AG04449 (cell line): ENCODE data around the gene PRPF39.

Experiments used
- CTCF ChIA-PET: fragments of 350-600 bp; formaldehyde crosslinking; extraction: SDS; loops from one replicate; lab custom pipeline; 2021; ENCODE audit warnings: antibody characterized with exemption; lab: Yijun Ruan, JAX
- POLR2A ChIA-PET: fragments of 400-600, 350-600 bp; formaldehyde crosslinking; extraction: SDS; loops from one replicate; lab custom pipeline; 2020; ENCODE audit warnings: antibody characterized with exemption, inconsistent platforms; lab: Yijun Ruan, JAX
- DNase-seq: peaks from one replicate; pipeline ENCODE4 v3.0.0-alpha.2; 2010; ENCODE audit warnings: low read depth, low spot score
- H3K4me3 ChIP-seq: 2 replicates; pipeline ENCODE4 v1.5.1; 2011; ENCODE audit warnings: low read depth, mild to moderate bottlenecking, control low read depth, low read length
- TF ChIP-seq, protein P1 (sequence below): IDR thresholded peaks from one replicate; pipeline ENCODE4 v1.5.1; 2011; ENCODE audit warnings: mild to moderate bottlenecking, moderate library complexity, low read length, control low read depth, inconsistent platforms; ENCODE audit not compliant: insufficient read depth; ENCODE audit errors: missing control alignments

Gene PRPF39

GRCh38 chr14:45083976-45084722 lies at the start of gene PRPF39:
PRPF39 (plus strand) TSS chr14:45084116; CDS start chr14:45095240, 11,124 bp downstream.
- no peak for DNase-seq
- ChIA-PET CTCF (interaction anchor here (1.0 to 1.5 kb wide), 3 partner anchors 14 to 185 kb away, joined by 3 to 4 read pairs (median 3); no protein-coding TSS in a partner anchor), POLR2A (interaction anchor here (0.6 to 1.4 kb wide), 4 partner anchors 9 to 185 kb away, joined by 3 to 5 read pairs (median 4); no protein-coding TSS in a partner anchor)
- TF ChIP-seq, protein P1, sequence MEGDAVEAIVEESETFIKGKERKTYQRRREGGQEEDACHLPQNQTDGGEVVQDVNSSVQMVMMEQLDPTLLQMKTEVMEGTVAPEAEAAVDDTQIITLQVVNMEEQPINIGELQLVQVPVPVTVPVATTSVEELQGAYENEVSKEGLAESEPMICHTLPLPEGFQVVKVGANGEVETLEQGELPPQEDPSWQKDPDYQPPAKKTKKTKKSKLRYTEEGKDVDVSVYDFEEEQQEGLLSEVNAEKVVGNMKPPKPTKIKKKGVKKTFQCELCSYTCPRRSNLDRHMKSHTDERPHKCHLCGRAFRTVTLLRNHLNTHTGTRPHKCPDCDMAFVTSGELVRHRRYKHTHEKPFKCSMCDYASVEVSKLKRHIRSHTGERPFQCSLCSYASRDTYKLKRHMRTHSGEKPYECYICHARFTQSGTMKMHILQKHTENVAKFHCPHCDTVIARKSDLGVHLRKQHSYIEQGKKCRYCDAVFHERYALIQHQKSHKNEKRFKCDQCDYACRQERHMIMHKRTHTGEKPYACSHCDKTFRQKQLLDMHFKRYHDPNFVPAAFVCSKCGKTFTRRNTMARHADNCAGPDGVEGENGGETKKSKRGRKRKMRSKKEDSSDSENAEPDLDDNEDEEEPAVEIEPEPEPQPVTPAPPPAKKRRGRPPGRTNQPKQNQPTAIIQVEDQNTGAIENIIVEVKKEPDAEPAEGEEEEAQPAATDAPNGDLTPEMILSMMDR = no peak
- H3K4me3 ChIP-seq = peak within 1 kb of the TSS; percentile 76

DNA sequence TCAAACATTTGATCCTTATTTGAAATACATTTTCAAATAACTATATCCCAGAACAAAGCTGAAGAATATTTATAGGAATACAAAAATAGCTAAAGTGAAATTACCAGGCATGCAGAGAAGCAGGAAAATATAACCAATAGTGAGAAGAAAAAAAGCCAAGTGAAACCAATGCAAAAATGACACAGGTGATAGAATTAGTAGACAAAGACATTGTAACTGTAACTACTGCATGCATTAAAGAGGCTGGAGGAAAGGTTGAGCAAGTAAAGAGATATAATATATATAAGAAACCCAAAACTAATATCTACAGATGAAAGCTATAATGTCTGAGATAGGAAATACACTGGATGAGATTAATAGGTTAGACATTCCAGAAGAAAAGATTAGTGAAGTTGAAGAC lies 49.2 kb upstream of the PRPF39 start:
- POLR2A ChIA-PET = no interaction called here
- TF ChIP-seq, protein P1 = no peak
- CTCF ChIA-PET = no interaction called here
- H3K4me3 ChIP-seq = no peak overlapping the region
- DNase-seq = no peak

DNA sequence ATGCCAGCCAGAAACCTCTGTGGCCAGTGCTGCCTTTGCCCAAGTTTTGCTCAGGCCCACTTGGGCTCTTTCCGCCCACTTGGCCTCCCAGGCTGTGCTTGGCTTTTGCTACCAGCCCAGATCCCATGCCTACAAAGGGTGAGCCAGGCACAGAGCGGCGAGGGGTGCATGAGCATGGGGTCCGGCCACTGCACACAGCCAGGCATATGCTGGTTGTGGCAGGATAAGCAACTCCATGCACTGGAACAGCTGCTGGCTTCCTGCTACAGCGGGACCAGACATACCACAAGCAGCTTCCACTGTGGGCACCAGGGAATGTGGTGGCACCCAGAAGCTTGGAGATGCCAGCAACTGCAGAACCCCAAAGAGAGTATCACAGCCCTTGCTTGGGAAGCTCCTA lies 45.7 kb upstream of the PRPF39 start:
- H3K4me3 ChIP-seq = no peak overlapping the region
- ChIA-PET POLR2A (interaction anchor here (0.6 kb wide), 1 partner anchor 97 kb away, joined by 3 read pairs; no protein-coding TSS in a partner anchor), CTCF (interaction anchor here (1.7 kb wide), 1 partner anchor 124 kb away, joined by 6 read pairs; no protein-coding TSS in a partner anchor)
- TF ChIP-seq, protein P1 = no peak
- no peak for DNase-seq

- POLR2A ChIA-PET = no interaction called here
- DNase-seq = no peak
- TF ChIP-seq, protein P1 = no peak
- no peak overlapping the region for H3K4me3 ChIP-seq
- CTCF ChIA-PET = interaction anchor here (1.7 kb wide), 1 partner anchor 125 kb away, joined by 6 read pairs; no protein-coding TSS in a partner anchor
These were observed 45.1 kb upstream of the PRPF39 start for GRCh38 chr14:45038865-45039264.

- DNase-seq = no peak
- H3K4me3 ChIP-seq = no peak overlapping the region
- ChIA-PET CTCF (interaction anchor here (1.7 kb wide), 1 partner anchor 125 kb away, joined by 6 read pairs; no protein-coding TSS in a partner anchor), POLR2A (no interaction called here)
- TF ChIP-seq, protein P1 = no peak
These were observed 44.5 kb upstream of the PRPF39 start for GRCh38 chr14:45039390-45039789.

DNA sequence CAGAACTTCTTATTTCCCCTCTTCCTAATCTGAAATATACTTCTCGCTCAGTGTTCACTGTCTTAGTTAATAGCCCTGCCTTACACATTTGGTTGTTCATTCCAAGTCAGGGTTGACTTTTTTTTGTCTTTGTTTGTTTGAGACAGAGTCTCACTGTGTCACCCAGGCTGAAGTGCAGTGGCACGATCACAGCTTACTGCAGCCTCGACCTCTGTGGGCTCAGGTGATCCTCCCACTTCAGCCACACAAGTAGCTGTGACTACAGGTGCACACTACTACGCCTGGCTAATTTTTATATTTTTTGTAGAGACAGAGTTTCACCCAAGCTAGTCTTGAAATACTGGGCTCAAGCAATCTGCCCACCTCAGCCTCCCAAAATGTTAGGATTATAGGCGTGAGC lies 42.3 kb upstream of the PRPF39 start:
- TF ChIP-seq, protein P1 = no peak
- DNase-seq = no peak
- ChIA-PET CTCF (no interaction called here), POLR2A (no interaction called here)
- H3K4me3 ChIP-seq = no peak overlapping the region
